ACHN (cell line): ENCODE data around the gene NCAPG2.
"Not testable (repeated sequence)": the region's sequence is repeated elsewhere in the genome, so short reads cannot be mapped to it uniquely, and the experiment has no call there.

ENCODE experiments used
- DNase-seq: peaks from one replicate; pipeline ENCODE4 v3.0.0-alpha.2; 2015
- in situ Hi-C: cut with HindIII; loops from 2 replicates; pipeline ENCODE4 v1.10.0; 2017; ENCODE audit warnings: low sequenced_read_pairs, low pct_ligation_motif_present, low pct_unique_long_range_greater_than_20kb

Gene NCAPG2

DNA sequence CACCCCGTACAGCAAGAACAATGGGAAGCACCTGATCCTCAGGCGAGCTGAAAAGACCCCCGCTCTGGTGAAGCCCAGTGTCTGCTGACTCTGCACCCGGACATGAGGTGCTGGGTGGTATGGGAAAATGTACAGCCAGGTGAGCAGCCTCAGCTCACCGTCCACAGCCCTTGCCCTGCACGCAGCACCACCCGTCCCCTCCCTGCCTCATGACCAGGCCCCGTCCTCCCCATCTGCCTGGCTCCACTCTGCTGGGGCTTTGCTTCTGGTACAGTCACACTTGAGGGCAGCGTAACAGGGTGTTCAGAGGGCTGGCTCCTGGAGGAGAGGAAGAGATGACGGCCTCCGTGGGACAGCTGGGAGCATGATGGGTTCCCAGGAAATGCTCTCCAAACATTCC, 49.1 kb downstream of the NCAPG2 start:
- DNase-seq: no peak
- in situ Hi-C loops: no loop called here

DNA sequence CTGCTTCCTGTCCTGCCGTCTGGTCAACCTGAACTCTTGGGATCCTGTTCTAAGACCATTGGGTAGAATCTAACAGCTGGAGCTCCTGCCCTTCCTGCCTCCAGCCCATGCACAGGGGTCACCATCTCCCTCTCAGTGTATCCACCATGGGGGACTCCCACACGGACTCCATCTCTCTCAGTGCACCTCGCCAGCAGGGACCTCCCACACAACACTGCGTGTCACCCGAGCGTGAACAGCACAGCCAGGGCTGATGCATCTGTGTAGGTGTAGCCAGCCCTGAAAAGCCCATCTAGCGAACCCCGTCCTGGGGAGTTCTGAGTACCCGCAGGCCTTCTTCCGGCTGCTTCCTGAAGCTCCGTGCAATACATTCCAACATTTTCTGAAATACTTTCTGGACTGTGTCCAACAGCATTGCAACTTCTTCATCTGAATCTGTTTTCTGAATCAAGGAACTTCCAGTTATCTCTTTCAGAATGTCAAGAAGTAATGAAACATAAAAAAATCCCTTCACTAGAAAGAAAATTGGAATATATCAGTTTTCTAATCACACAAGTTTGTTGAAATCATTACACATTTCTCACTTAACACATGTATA, 52.5 kb downstream of the NCAPG2 start:
- in situ Hi-C loops: no loop called here
- DNase-seq: no peak

- DNase-seq: no peak
- in situ Hi-C loops: no loop called here
Measured at GRCh38 chr7:158650821-158651225, 53.8 kb downstream of the NCAPG2 start.

- in situ Hi-C loops: no loop called here
- peak; percentile 44 for DNase-seq
Measured at GRCh38 chr7:158649279-158649678, 55.3 kb downstream of the NCAPG2 start.

GRCh38 chr7:158648787-158649186, 55.8 kb downstream of the NCAPG2 start:
- in situ Hi-C loops: no loop called here
- no peak for DNase-seq

- in situ Hi-C loops: no loop called here
Measured at GRCh38 chr7:158648168-158648567, 56.4 kb downstream of the NCAPG2 start.

DNA sequence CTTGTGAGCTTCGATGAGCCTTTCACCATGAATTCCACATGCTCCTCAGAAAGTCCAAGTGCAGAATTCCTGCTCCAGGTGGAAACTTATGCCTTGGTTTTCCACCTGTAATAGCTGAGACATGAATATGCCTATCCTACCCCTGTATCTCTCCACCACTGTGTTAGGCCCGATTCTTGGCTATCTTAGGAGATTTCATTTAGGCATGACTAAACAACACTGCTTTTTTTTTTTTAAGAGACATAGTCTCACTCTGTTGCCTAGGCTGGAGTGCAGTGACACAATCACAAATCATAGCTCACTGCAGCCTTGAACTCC, 57.2 kb downstream of the NCAPG2 start:
- DNase-seq: no peak
- in situ Hi-C loops: no loop called here

More at GRCh38 chr7:158648168-158648567, 56.4 kb downstream of the NCAPG2 start:
- DNase-seq: no peak

DNA sequence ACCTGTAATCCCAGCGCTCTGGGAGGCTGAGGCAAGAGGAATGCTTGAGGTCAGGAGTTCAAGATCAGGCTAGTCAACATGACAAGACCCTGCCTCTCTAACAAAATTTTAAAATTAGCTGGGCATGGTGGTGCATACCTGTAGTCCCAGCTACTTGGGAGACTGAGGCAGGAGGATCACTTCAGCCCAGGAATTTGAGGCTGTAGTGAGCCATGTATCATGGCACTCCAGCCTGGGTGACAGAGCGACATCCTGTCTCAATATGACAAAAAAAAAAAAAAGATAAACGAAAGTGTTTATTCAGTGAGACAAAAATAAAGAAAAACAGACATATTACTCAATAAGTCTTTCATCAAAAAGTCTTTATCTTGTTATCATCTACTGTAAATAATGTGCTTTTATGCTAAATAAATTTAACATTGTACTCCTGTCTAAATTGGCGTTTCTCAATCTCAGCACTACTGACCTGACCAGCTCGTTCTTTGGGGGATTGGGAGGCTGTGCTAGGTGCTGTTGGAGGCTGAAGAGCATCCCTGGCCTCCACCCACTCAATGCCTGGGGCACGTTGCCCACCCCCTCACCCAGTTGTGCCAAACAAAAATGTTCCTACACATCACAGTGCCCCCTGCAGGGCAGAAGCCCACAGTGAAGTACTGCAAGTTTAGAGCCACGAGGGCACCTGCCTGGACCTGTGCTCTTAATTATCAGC, 57.7 kb downstream of the NCAPG2 start:
- peak; percentile 59 for DNase-seq
- in situ Hi-C loops: no loop called here

- in situ Hi-C loops: no loop called here
- DNase-seq: no peak
Measured at GRCh38 chr7:158645842-158646241, 58.8 kb downstream of the NCAPG2 start.

GRCh38 chr7:158642149-158642548, 62.5 kb downstream of the NCAPG2 start:
- no peak for DNase-seq
- in situ Hi-C loops: no loop called here

DNA sequence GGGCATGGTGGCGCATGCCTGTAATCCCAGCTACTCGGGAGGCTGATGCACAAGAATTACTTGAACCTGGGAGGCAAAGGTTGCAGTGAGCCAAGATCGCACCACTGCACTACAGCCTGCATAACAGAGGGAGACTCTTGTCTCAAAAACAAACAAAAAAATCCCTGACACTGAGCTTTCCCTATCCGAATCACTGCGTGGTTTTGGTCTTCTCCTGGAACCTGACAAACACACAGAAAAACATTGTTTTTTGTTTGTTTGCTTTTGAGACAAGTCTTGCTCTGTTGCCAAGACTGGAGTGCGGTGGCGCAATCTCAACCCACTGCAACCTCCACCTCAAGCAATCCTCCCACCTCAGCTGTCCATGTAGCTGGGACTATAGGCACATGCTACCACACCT, 66.6 kb downstream of the NCAPG2 start:
- DNase-seq: no peak
- in situ Hi-C loops: no loop called here

- DNase-seq: no peak
- in situ Hi-C loops: no loop called here
Measured at GRCh38 chr7:158633055-158633956, 71.3 kb downstream of the NCAPG2 start.

DNA sequence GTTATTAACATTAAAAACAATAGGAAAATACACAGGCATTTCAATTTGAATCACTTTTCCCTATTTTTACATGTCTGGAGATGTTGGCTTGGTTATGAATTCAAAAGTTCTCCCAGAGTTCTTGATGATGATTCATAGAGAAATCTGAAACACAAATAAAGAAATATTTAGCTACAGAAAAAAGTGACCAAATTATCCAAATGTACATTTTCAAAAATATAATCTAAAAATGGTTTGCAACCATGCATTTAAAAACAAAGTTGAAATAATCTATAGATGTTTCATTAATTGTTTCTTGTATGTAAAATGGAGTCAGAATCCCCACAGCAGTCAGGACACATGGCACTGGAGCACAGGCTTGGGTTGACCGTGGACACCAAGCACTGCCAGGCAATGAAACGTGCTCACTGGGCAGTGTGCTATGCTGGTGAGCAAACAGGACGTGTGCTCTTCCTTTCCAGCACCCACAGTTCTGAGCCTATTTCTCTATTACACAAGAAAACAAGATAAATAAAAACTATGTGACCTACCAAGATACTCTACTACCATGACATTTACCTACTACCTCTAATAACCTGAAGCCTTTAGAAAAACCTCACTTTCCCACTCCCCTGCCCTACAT, 72.9 kb downstream of the NCAPG2 start:
- in situ Hi-C loops: no loop called here
- no peak for DNase-seq

GRCh38 chr7:158626289-158626688, 78.3 kb downstream of the NCAPG2 start:
- in situ Hi-C loops, DNase-seq: not testable (repeated sequence)

DNA sequence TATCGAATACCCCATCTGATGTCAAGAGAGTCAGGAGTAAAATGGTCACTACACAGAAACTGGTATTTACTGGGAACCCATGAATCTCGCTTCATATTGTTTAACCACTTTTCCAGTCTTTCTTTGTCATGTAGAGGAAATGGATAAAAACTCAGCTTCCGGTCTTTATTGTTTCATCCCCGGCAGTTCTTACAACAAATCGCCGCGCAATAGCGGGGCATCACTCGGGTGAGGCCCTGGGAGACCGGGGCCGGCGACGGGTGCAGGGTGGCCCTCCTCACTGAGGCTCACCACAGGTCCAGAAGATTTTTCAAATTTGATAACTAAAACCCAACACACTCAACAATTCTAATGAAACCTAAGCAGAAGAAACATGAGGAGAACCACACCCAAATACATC, 81.4 kb downstream of the NCAPG2 start:
- DNase-seq: no peak
- in situ Hi-C loops: no loop called here

- in situ Hi-C loops: no loop called here
- DNase-seq: no peak
Measured at GRCh38 chr7:158620839-158621441, 83.7 kb downstream of the NCAPG2 start.

GRCh38 chr7:158620418-158620817, 84.2 kb downstream of the NCAPG2 start:
- in situ Hi-C loops: no loop called here
- DNase-seq: no peak

DNA sequence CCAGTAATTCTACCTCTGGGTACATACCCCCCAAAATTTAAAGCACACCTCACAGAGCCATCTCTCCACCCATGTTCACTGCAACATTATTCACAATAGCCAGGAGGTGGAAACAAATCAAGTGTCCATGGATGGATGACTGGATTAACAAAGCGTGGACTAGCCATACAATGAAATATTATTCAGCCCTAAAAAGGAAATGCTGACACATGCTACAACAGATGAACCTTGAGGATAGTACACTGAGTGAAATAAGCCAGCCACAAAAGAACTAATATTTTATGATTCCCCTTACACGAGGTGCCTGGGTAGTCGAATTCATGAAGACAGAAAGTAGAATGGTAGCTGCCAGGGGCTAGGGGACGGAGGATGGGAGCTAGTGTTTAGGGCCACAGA, 85.9 kb downstream of the NCAPG2 start:
- in situ Hi-C loops: no loop called here
- no peak for DNase-seq

DNA sequence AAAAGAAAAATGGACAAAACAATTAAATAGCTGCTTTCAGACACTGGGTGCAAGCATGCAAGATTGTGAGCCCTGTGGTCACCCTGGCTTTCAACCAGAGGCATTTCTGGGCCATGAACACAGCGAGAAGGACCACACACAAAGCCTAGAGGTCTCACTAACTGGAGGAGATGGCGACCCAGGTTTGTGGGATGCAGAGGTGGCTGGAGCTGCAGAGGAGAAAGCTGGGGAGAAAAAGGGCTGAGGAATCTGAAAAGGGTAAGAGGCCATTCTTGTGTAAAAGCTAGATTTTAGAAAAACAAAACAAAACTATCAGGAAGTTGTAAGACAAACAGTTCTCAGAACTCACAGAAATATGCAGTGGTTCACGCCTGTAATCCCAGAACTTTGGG, 86.9 kb downstream of the NCAPG2 start:
- in situ Hi-C loops: no loop called here
- DNase-seq: no peak
